Pancreas (tissue), 10 donors: Measurements from ENCODE around the gene ATN1. TPM values are rescaled to one million over a fixed set of nuclear protein-coding genes. Genes with fewer than 3 reads are reported as not detected.
A peak's percentile ranks its signal among the peaks of the same experiment; 100 is the strongest.

Experiments
- ATAC-seq, 4 donors: fragments of 200-7000 bp; cut with Tn5 transposase; one replicate each; pipeline versions ENCODE4 v1.8.0 to v1.9.1; 2020; ENCODE audit warnings: mild to moderate bottlenecking in 4 of 4, moderate library complexity in 4 of 4
- DNase-seq, 6 donors: peaks; one replicate each; pipeline ENCODE4 v3.0.0-alpha.2; 2020
- FAIRE-seq: peaks from 2 replicates; lab custom pipeline; 2012; peaks lifted over from hg19 to GRCh38; lab: Jason Lieb, UNC
- H3K27ac ChIP-seq, 4 donors: fragments of 200-600 bp; sonication (generic); 1 replicate in 3 of 4; 2 replicates in 1 of 4; pipeline versions ENCODE4 v1.5.0 to v1.8.0; 2020
- H3K27me3 ChIP-seq, 4 donors: fragments of 200-600 bp; one replicate each; pipeline ENCODE4 v1.8.0; 2021
- H3K36me3 ChIP-seq, 3 donors: fragments of 200-600 bp; sonication (generic) in 1 of 3; one replicate each; pipeline versions ENCODE4 v1.5.0 to v1.8.0; 2020 to 2021
- H3K4me1 ChIP-seq, 3 donors: fragments of 200-600 bp; one replicate each; pipeline ENCODE4 v1.8.0; 2021
- H3K4me3 ChIP-seq, 4 donors: fragments of 200-600 bp; sonication (generic) in 2 of 4; one replicate each; pipeline versions ENCODE4 v1.5.0 to v1.8.0; 2020 to 2021
- H3K9me3 ChIP-seq, 4 donors: fragments of 200-600 bp; one replicate each; pipeline ENCODE4 v1.8.0; 2021
- CTCF ChIP-seq, 4 donors: fragments of 200-600 bp; sonication (generic) in 3 of 4; IDR thresholded peaks; one replicate each; pipeline versions ENCODE4 v1.5.0 to v1.8.0; 2021; ENCODE audit warnings: antibody characterized with exemption in 4 of 4
- WGBS, 2 donors: extraction: QIAGEN DNeasy Blood & Tissue Kit; methylation state at CpG; one replicate each; pipeline ENCODE4 v1.1.7; 2013; 5-methylcytosine and 5-hydroxymethylcytosine counted together
- intact Hi-C, 3 donors: fragments of 100-400 bp; cut with DNase I; formaldehyde crosslinking; loops; one replicate each; pipeline versions ENCODE4 v1.11.1 to v1.14.2; 2022
- polyA plus RNA-seq, 2 donors: library from polyadenylated mRNA; stranded (reverse); fragments of 200-250 nt; gene quantifications; one replicate each; pipeline ENCODE4 v1.2.3, GENCODE V29; 2013
- total RNA-seq, 6 donors: library from RNA; stranded (reverse); fragmentation: NEBNext Ultra II Directional in 4 of 6; extraction: Animal tissue kit (Norgen Biotek cat#: 25700) in 4 of 6; gene quantifications; one replicate each; pipeline versions ENCODE4 v1.2.1 to v1.2.4, GENCODE V29; 2021 to 2023
- donor health status: healthy with polysubstance abuse.
- donor health status: DM: no; HTN: no; CAD: no; lungs with moderate emphysema.
- donor health status: DM: no; HTN: no; CAD: no.
- donor health status: control.
- donor health status: control.
- donor health status: Bipolar disorder and iron deficiency.
- donor health status: DM: yes; HTN: yes; CAD: no.
- donor health status: DM: no; HTN: no; CAD: no.
- donor health status: DM: no; HTN: no; CAD: no.
- donor health status: DM: yes; HTN: yes; CAD: no.

ATN1 gene
- total and polyA plus RNA-seq, 8 donors: 30.9 to 113 (median 39.2) TPM

GRCh38 chr12:6938353-6939190 is 10.8 kb downstream of the ATN1 start:
- FAIRE-seq: no peak
- Histone ChIP-seq H3K9me3 (no peaks in the 10 kb centered on the region), H3K4me3 (peak overlapping the region in 2 of 4 donors; percentile 55 to 65), H3K27me3 (no peaks in the 10 kb centered on the region), H3K36me3 (peaks cover 0 to 12% (median 0%) of the 10 kb centered on the region in 3 donors), H3K4me1 (peaks cover 5 to 17% (median 12%) of the 10 kb centered on the region in 3 donors), H3K27ac (peak overlapping the region; percentile 18 to 92 (median 91))
- no peak for ATAC-seq
- WGBS, 2 donors: 71 to 80% methylated on average over 31 to 32 of the region's 32 CpGs
- peak in 4 of 6 donors; percentile 47 to 85 (median 58) for DNase-seq
- intact Hi-C loops: no loop called here
- TF ChIP-seq CTCF (IDR thresholded peaks at IDR 0.05): no peak

- no peak for DNase-seq
- H3K4me3 ChIP-seq: no peak overlapping the region
- H3K9me3 ChIP-seq: no peaks in the 10 kb centered on the region
- H3K4me1 ChIP-seq: peaks cover 5 to 14% (median 12%) of the 10 kb centered on the region in 3 donors
- TF ChIP-seq CTCF (IDR thresholded peaks at IDR 0.05): no peak
- 50 to 54% methylated on average over 2 of the region's 2 CpGs for WGBS, 2 donors
- no peak overlapping the region for H3K27ac ChIP-seq
- intact Hi-C loops: no loop called here
- no peak for FAIRE-seq
- no peaks in the 10 kb centered on the region for H3K27me3 ChIP-seq
- ATAC-seq: no peak
- peaks cover 0 to 6% (median 0%) of the 10 kb centered on the region in 3 donors for H3K36me3 ChIP-seq
These were observed 11.4 kb downstream of the ATN1 start for GRCh38 chr12:6939191-6939540.

GRCh38 chr12:6941267-6941666 is 13.5 kb downstream of the ATN1 start:
- peaks cover 18 to 28% (median 22%) of the 10 kb centered on the region in 3 donors for H3K4me1 ChIP-seq
- peaks cover 0 to 4% (median 0%) of the 10 kb centered on the region in 3 donors for H3K36me3 ChIP-seq
- FAIRE-seq (no peak), ATAC-seq (no peak), DNase-seq (peak in 2 of 6 donors; percentile 57 to 82)
- TF ChIP-seq CTCF (IDR thresholded peaks at IDR 0.05): no peak
- intact Hi-C loops: loop anchor here in 1 of 3 donors (10.0 kb wide), 1 partner anchor 164 kb away; the partner anchor contains the start of gene C1RL
- H3K27me3 ChIP-seq: no peaks in the 10 kb centered on the region
- no peaks in the 10 kb centered on the region for H3K9me3 ChIP-seq
- H3K27ac ChIP-seq: no peak overlapping the region
- WGBS, 2 donors: 84 to 89% methylated on average over 12 of the region's 12 CpGs
- no peak overlapping the region for H3K4me3 ChIP-seq

- no peak for ATAC-seq
- intact Hi-C loops: loop anchor here in 1 of 3 donors (10.0 kb wide), 1 partner anchor 163 kb away; the partner anchor contains the start of gene C1RL
- no peak for TF ChIP-seq CTCF (IDR thresholded peaks at IDR 0.05)
- FAIRE-seq: no peak
- Histone ChIP-seq H3K27ac (no peak overlapping the region), H3K9me3 (no peaks in the 10 kb centered on the region), H3K36me3 (peaks cover 0 to 4% (median 0%) of the 10 kb centered on the region in 3 donors), H3K4me1 (peaks cover 18 to 28% (median 22%) of the 10 kb centered on the region in 3 donors), H3K4me3 (no peak overlapping the region), H3K27me3 (no peaks in the 10 kb centered on the region)
- 72 to 77% methylated on average over 9 to 12 of the region's 12 CpGs for WGBS, 2 donors
- peak in 2 of 6 donors; percentile 57 to 69 for DNase-seq
These were observed 14.0 kb downstream of the ATN1 start for GRCh38 chr12:6941782-6942181.
